Uterus (tissue), 4 donors: ENCODE results near the gene KIF3B. TPM values are rescaled to one million over a fixed set of nuclear protein-coding genes. Genes with fewer than 3 reads are reported as not detected.
"Not testable (repeated sequence)": the region's sequence is repeated elsewhere in the genome, so short reads cannot be mapped to it uniquely, and the experiment has no call there.

Experiments
- DNase-seq, 2 donors: peaks; one replicate each; pipeline ENCODE4 v3.0.0-alpha.2; 2019 to 2020
- H3K27ac ChIP-seq, 2 donors: fragments of 200-600 bp; sonication (generic); 1 replicate in 1 of 2; 2 replicates in 1 of 2; pipeline ENCODE4 v1.5.1; 2016 to 2018
- H3K27me3 ChIP-seq, 2 donors: fragments of 200-600 bp; sonication (generic); one replicate each; pipeline ENCODE4 v1.5.1; 2018 to 2019; ENCODE audit warnings: control low read depth in 1 of 2
- H3K36me3 ChIP-seq, 2 donors: fragments of 200-600 bp; sonication (generic); one replicate each; pipeline ENCODE4 v1.5.1; 2019; ENCODE audit warnings: control low read depth in 1 of 2
- H3K4me1 ChIP-seq, 2 donors: fragments of 200-600 bp; sonication (generic); one replicate each; pipeline ENCODE4 v1.5.1; 2018 to 2019; ENCODE audit warnings: control low read depth in 1 of 2
- H3K4me3 ChIP-seq, 2 donors: fragments of 200-600 bp; sonication (generic); 1 replicate in 1 of 2; 2 replicates in 1 of 2; pipeline ENCODE4 v1.5.1; 2018 to 2019; ENCODE audit warnings: mild to moderate bottlenecking in 1 of 2
- H3K9me3 ChIP-seq, 2 donors: fragments of 200-600 bp; sonication (generic); one replicate each; pipeline ENCODE4 v1.5.1; 2019; ENCODE audit warnings: control low read depth in 1 of 2
- POLR2A ChIP-seq, 2 donors: fragments of 450-650 bp; IDR thresholded peaks; one replicate each; pipeline ENCODE4 v1.6.1; 2016; ENCODE audit warnings: antibody characterized with exemption in 2 of 2, mild to moderate bottlenecking in 1 of 2, moderate library complexity in 1 of 2
- intact Hi-C: fragments of 100-400 bp; cut with DNase I; formaldehyde crosslinking; loops from one replicate; pipeline ENCODE4 v1.15.1; 2023; ENCODE audit warnings: low total_unique reads
- total RNA-seq, 4 donors: library from RNA; depleted of rRNA in 3 of 4; stranded (reverse); fragments of >200 nt in 3 of 4; gene quantifications; one replicate each; pipeline versions ENCODE4 v1.1.0 to v1.2.4, GENCODE V29; 2014 to 2023
- TF ChIP-seq, protein P1 (sequence below), 4 experiments: fragments of 200-600 bp in 2 of 4; fragments of 450-650 bp in 2 of 4; sonication (generic) in 2 of 4; IDR thresholded peaks; one replicate each; pipeline ENCODE4 v1.5.1; 2016 to 2019; ENCODE audit warnings: antibody characterized with exemption in 4 of 4, mild to moderate bottlenecking in 2 of 4, moderate library complexity in 1 of 4
- donor health status: DM: yes; HTN: yes; CAD: no.

KIF3B gene
- total RNA-seq, 4 donors from 2014 or later, result 3.2 to 34.2 (median 16.7) TPM

GRCh38 chr20:32337937-32338661 is 60.6 kb downstream of the KIF3B start:
- intact Hi-C loops, result no loop called here
- no peaks in the 10 kb centered on the region for H3K9me3 ChIP-seq

GRCh38 chr20:32338665-32339064 is 61.2 kb downstream of the KIF3B start:
- TF ChIP-seq, protein P1, sequence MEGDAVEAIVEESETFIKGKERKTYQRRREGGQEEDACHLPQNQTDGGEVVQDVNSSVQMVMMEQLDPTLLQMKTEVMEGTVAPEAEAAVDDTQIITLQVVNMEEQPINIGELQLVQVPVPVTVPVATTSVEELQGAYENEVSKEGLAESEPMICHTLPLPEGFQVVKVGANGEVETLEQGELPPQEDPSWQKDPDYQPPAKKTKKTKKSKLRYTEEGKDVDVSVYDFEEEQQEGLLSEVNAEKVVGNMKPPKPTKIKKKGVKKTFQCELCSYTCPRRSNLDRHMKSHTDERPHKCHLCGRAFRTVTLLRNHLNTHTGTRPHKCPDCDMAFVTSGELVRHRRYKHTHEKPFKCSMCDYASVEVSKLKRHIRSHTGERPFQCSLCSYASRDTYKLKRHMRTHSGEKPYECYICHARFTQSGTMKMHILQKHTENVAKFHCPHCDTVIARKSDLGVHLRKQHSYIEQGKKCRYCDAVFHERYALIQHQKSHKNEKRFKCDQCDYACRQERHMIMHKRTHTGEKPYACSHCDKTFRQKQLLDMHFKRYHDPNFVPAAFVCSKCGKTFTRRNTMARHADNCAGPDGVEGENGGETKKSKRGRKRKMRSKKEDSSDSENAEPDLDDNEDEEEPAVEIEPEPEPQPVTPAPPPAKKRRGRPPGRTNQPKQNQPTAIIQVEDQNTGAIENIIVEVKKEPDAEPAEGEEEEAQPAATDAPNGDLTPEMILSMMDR (IDR thresholded peaks at IDR 0.05), result no peak
- no peak for TF ChIP-seq POLR2A (IDR thresholded peaks at IDR 0.05)
- no peaks in the 10 kb centered on the region for H3K27me3 ChIP-seq
- no peak overlapping the region for H3K27ac ChIP-seq
- H3K4me3 ChIP-seq, result no peak overlapping the region
- H3K36me3 ChIP-seq, result no peaks in the 10 kb centered on the region
- intact Hi-C loops, result no loop called here
- H3K9me3 ChIP-seq, result no peaks in the 10 kb centered on the region
- H3K4me1 ChIP-seq, result no peaks in the 10 kb centered on the region
- DNase-seq, result no peak

More at GRCh38 chr20:32337937-32338661, 60.6 kb downstream of the KIF3B start:
- H3K36me3 ChIP-seq, result no peaks in the 10 kb centered on the region
- no peak for DNase-seq
- no peak overlapping the region for H3K27ac ChIP-seq
- H3K27me3 ChIP-seq, result no peaks in the 10 kb centered on the region
- TF ChIP-seq, protein P1 (IDR thresholded peaks at IDR 0.05), result no peak
- TF ChIP-seq POLR2A (IDR thresholded peaks at IDR 0.05), result no peak
- H3K4me1 ChIP-seq, result no peaks in the 10 kb centered on the region
- no peak overlapping the region for H3K4me3 ChIP-seq

- Histone ChIP-seq H3K4me1 (no peaks in the 10 kb centered on the region), H3K27me3 (no peaks in the 10 kb centered on the region), H3K27ac (no peak overlapping the region), H3K9me3 (no peaks in the 10 kb centered on the region), H3K4me3 (no peak overlapping the region), H3K36me3 (no peaks in the 10 kb centered on the region)
- no peak for DNase-seq
- intact Hi-C loops, result no loop called here
- TF ChIP-seq, protein P1 (IDR thresholded peaks at IDR 0.05), result no peak
- no peak for TF ChIP-seq POLR2A (IDR thresholded peaks at IDR 0.05)
These were observed 61.7 kb downstream of the KIF3B start for GRCh38 chr20:32339116-32339515.

DNA sequence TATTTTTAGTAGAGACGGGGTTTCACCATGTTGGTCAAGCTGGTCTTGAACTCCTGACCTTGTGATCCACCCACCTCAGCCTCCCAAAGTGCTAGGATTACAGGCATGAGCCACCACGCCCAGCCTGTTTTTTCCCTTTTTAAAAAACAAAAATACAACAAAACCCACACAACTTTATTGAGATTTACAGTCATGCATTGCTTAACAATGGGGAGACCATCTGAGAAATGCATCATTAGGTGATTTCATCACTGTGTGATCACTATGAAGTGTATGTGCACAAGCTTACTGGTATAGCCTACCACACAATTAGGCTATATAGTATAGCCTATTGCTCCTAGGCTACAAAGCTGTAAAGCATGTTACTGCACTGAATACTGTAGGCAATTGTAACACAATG is 63.6 kb downstream of the KIF3B start:
- H3K4me1 ChIP-seq, H3K27ac ChIP-seq, H3K27me3 ChIP-seq, H3K4me3 ChIP-seq, DNase-seq, intact Hi-C loops, H3K36me3 ChIP-seq, H3K9me3 ChIP-seq: not testable (repeated sequence)

DNA sequence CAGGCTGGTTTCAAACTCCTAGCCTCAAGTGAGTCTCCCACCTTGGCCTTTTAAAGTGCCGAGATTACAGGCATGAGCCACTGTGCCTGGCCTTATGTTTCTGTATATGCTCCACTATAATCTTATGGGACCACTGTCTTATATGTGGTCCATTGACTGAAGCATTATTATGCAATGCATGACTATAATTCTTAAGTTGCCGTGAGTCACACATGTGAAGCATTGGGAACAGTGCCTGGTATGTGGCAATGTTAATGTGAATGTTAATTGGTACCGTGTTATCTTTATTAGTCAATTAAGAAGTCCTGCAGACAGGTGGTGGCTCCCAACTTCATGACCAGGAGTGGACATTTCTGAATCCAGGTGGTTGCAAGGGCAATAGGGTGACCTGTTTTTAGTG is 66.0 kb downstream of the KIF3B start:
- no peak for DNase-seq
- H3K4me1 ChIP-seq, result no peaks in the 10 kb centered on the region
- H3K27ac ChIP-seq, result no peak overlapping the region
- TF ChIP-seq, protein P1 (IDR thresholded peaks at IDR 0.05), result no peak
- TF ChIP-seq POLR2A (IDR thresholded peaks at IDR 0.05), result no peak
- H3K4me3 ChIP-seq, result no peak overlapping the region
- H3K9me3 ChIP-seq, result no peaks in the 10 kb centered on the region
- H3K27me3 ChIP-seq, result no peaks in the 10 kb centered on the region
- H3K36me3 ChIP-seq, result no peaks in the 10 kb centered on the region
- intact Hi-C loops, result no loop called here
